Measurements from ENCODE around the gene TSGA10. TPM values are rescaled to one million over a fixed set of nuclear protein-coding genes. Genes with fewer than 3 reads are reported as not detected.

The TSGA10 gene
- total and polyA plus RNA-seq, 2 experiments from 2014 or later = 6.4 to 24.2 TPM

DNA sequence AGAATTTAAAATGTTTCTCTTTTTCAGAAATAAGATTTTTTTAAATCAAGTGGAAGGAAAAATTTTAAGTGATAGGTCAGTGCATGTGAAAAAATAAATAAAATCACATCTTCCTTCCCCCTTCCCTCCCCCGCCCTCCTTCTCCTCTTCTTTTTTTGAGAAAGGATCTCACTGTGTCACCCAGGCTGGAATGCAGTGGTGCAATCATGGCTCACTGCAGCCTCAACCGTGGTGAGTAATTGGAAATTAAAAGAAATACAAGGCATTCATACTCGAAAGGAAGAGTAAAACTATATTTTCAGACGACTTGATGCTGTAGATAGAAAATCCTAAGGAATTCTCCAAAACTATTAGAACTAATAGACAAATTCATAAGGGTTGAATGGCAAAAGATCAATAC, 201.8 kb downstream of the TSGA10 start (continued):
- TF ChIP-seq ZNF462 (CRISPR knock-in tag; IDR thresholded peaks at IDR 0.05) = no peak
- TF ChIP-seq, protein P1, sequence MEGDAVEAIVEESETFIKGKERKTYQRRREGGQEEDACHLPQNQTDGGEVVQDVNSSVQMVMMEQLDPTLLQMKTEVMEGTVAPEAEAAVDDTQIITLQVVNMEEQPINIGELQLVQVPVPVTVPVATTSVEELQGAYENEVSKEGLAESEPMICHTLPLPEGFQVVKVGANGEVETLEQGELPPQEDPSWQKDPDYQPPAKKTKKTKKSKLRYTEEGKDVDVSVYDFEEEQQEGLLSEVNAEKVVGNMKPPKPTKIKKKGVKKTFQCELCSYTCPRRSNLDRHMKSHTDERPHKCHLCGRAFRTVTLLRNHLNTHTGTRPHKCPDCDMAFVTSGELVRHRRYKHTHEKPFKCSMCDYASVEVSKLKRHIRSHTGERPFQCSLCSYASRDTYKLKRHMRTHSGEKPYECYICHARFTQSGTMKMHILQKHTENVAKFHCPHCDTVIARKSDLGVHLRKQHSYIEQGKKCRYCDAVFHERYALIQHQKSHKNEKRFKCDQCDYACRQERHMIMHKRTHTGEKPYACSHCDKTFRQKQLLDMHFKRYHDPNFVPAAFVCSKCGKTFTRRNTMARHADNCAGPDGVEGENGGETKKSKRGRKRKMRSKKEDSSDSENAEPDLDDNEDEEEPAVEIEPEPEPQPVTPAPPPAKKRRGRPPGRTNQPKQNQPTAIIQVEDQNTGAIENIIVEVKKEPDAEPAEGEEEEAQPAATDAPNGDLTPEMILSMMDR (conservative IDR thresholded peaks at IDR 0.05; ENCODE audit: low read depth in 2 of 2) = no peak
- no peak for TF ChIP-seq JUNB (IDR thresholded peaks at IDR 0.05; ENCODE audit: unreplicated experiment)
- TF ChIP-seq POLR2AphosphoS5 (IDR thresholded peaks at IDR 0.05; ENCODE audit: low read depth) = no peak
- no peak for TF ChIP-seq ZNF114 (CRISPR knock-in tag; IDR thresholded peaks at IDR 0.05)
- TF ChIP-seq NANOG (IDR thresholded peaks at IDR 0.05; ENCODE audit: borderline replicate concordance) = no peak
- TF ChIP-seq, protein P2, sequence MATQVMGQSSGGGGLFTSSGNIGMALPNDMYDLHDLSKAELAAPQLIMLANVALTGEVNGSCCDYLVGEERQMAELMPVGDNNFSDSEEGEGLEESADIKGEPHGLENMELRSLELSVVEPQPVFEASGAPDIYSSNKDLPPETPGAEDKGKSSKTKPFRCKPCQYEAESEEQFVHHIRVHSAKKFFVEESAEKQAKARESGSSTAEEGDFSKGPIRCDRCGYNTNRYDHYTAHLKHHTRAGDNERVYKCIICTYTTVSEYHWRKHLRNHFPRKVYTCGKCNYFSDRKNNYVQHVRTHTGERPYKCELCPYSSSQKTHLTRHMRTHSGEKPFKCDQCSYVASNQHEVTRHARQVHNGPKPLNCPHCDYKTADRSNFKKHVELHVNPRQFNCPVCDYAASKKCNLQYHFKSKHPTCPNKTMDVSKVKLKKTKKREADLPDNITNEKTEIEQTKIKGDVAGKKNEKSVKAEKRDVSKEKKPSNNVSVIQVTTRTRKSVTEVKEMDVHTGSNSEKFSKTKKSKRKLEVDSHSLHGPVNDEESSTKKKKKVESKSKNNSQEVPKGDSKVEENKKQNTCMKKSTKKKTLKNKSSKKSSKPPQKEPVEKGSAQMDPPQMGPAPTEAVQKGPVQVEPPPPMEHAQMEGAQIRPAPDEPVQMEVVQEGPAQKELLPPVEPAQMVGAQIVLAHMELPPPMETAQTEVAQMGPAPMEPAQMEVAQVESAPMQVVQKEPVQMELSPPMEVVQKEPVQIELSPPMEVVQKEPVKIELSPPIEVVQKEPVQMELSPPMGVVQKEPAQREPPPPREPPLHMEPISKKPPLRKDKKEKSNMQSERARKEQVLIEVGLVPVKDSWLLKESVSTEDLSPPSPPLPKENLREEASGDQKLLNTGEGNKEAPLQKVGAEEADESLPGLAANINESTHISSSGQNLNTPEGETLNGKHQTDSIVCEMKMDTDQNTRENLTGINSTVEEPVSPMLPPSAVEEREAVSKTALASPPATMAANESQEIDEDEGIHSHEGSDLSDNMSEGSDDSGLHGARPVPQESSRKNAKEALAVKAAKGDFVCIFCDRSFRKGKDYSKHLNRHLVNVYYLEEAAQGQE (IDR thresholded peaks at IDR 0.05; ENCODE audit: unreplicated experiment) = no peak

Data from GM23338 (cell line).